ENCODE measurements around the gene IFT52. TPM values are rescaled to one million over a fixed set of nuclear protein-coding genes. Genes with fewer than 3 reads are reported as not detected.

Gene IFT52
- total RNA-seq, 1 experiment from 2014 or later, result 23.0 TPM

- Histone ChIP-seq H3F3A (ENCODE audit: low read length, unreplicated experiment) (no peaks in the 10 kb centered on the region), H3K4me3 (ENCODE audit: low read length) (no peak overlapping the region), H3K36me3 (ENCODE audit: low read depth, low read length) (peaks cover 3% of the 10 kb centered on the region; the same call in 1 of the 2 replicates), H3K9me3 (ENCODE audit: low read length) (no peaks in the 10 kb centered on the region), H4K20me1 (ENCODE audit: low read length) (peaks cover 3% of the 10 kb centered on the region; the same call in 1 of the 2 replicates), H2AFZ (ENCODE audit: low read length) (no peak overlapping the region), H3K27ac (ENCODE audit: low read length) (no peak overlapping the region), H3K79me2 (ENCODE audit: low read length) (no peaks in the 10 kb centered on the region), H3K4me2 (ENCODE audit: low read length) (no peak overlapping the region), H3K27me3 (ENCODE audit: low read length) (no peaks in the 10 kb centered on the region), H3K9me2 (replicated peaks; ENCODE audit: low read length) (no peaks in the 10 kb centered on the region), H3K9ac (ENCODE audit: low read length) (no peak overlapping the region), H3K4me1 (ENCODE audit: insufficient read depth, low read length) (peaks cover 24% of the 10 kb centered on the region)
- intact Hi-C loops (cut with micrococcal nuclease), result no loop called here
- ATAC-seq, result no peak
- no TSS peak for BruUV-seq (replicated peaks)
- DNase-seq, result no peak
- TF ChIP-seq CTCF (conservative IDR thresholded peaks at IDR 0.05; ENCODE audit: low read depth, low read length) (no peak), EZH2phosphoT487 (IDR thresholded peaks at IDR 0.05; ENCODE audit: borderline replicate concordance, low read length) (no peak), EZH2 (IDR thresholded peaks at IDR 0.05; ENCODE audit: low read length, unreplicated experiment) (no peak)
- ChIA-PET CTCF (no interaction called here), POLR2A (ENCODE audit: unreplicated experiment) (interaction anchor here (0.6 kb wide), 1 partner anchor 48 kb away, joined by 15 read pairs; the partner anchor contains the start of gene IFT52)
Observed at GRCh38 chr20:43542161-43542560, 48.6 kb upstream of the IFT52 start.

- intact Hi-C loops (cut with micrococcal nuclease), result no loop called here
- no peak for DNase-seq
- Histone ChIP-seq H3F3A (ENCODE audit: low read length, unreplicated experiment) (no peaks in the 10 kb centered on the region), H4K20me1 (ENCODE audit: low read length) (peaks cover 3% of the 10 kb centered on the region; the same call in 1 of the 2 replicates), H3K4me2 (ENCODE audit: low read length) (no peak overlapping the region), H3K36me3 (ENCODE audit: low read depth, low read length) (peaks cover 3% of the 10 kb centered on the region; the same call in 1 of the 2 replicates), H3K4me3 (ENCODE audit: low read length) (no peak overlapping the region), H2AFZ (ENCODE audit: low read length) (no peak overlapping the region), H3K27ac (ENCODE audit: low read length) (no peak overlapping the region), H3K9me3 (ENCODE audit: low read length) (no peaks in the 10 kb centered on the region), H3K9me2 (replicated peaks; ENCODE audit: low read length) (no peaks in the 10 kb centered on the region), H3K4me1 (ENCODE audit: insufficient read depth, low read length) (peaks cover 24% of the 10 kb centered on the region), H3K79me2 (ENCODE audit: low read length) (no peaks in the 10 kb centered on the region), H3K9ac (ENCODE audit: low read length) (no peak overlapping the region), H3K27me3 (ENCODE audit: low read length) (no peaks in the 10 kb centered on the region)
- TF ChIP-seq EZH2phosphoT487 (IDR thresholded peaks at IDR 0.05; ENCODE audit: borderline replicate concordance, low read length), result no peak
- no peak for TF ChIP-seq EZH2 (IDR thresholded peaks at IDR 0.05; ENCODE audit: low read length, unreplicated experiment)
- TF ChIP-seq CTCF (conservative IDR thresholded peaks at IDR 0.05; ENCODE audit: low read depth, low read length), result no peak
- BruUV-seq (replicated peaks), result no TSS peak
- ChIA-PET POLR2A (ENCODE audit: unreplicated experiment) (no interaction called here), CTCF (no interaction called here)
- ATAC-seq, result no peak
Observed at GRCh38 chr20:43542674-43543073, 48.1 kb upstream of the IFT52 start.

- no peaks in the 10 kb centered on the region for H3K9me2 ChIP-seq (replicated peaks; ENCODE audit: low read length)
- no peak for TF ChIP-seq EZH2phosphoT487 (IDR thresholded peaks at IDR 0.05; ENCODE audit: borderline replicate concordance, low read length)
- no peak for TF ChIP-seq CTCF (conservative IDR thresholded peaks at IDR 0.05; ENCODE audit: low read depth, low read length)
- no peak for TF ChIP-seq EZH2 (IDR thresholded peaks at IDR 0.05; ENCODE audit: low read length, unreplicated experiment)
- no peak overlapping the region for H3K4me2 ChIP-seq (ENCODE audit: low read length)
- H3K4me3 ChIP-seq (ENCODE audit: low read length), result no peak overlapping the region
- CTCF ChIA-PET, result no interaction called here
- intact Hi-C loops (cut with micrococcal nuclease), result no loop called here
- DNase-seq, result no peak
- peaks cover 3% of the 10 kb centered on the region; the same call in 1 of the 2 replicates for H3K36me3 ChIP-seq (ENCODE audit: low read depth, low read length)
- no peaks in the 10 kb centered on the region for H3F3A ChIP-seq (ENCODE audit: low read length, unreplicated experiment)
- no peak for ATAC-seq
- H3K27ac ChIP-seq (ENCODE audit: low read length), result no peak overlapping the region
- BruUV-seq (replicated peaks), result no TSS peak
- POLR2A ChIA-PET (ENCODE audit: unreplicated experiment), result no interaction called here
- H3K27me3 ChIP-seq (ENCODE audit: low read length), result no peaks in the 10 kb centered on the region
- peaks cover 24% of the 10 kb centered on the region for H3K4me1 ChIP-seq (ENCODE audit: insufficient read depth, low read length)
- H3K9me3 ChIP-seq (ENCODE audit: low read length), result no peaks in the 10 kb centered on the region
- H2AFZ ChIP-seq (ENCODE audit: low read length), result no peak overlapping the region
- H3K79me2 ChIP-seq (ENCODE audit: low read length), result no peaks in the 10 kb centered on the region
- H4K20me1 ChIP-seq (ENCODE audit: low read length), result peaks cover 3% of the 10 kb centered on the region; the same call in 1 of the 2 replicates
- no peak overlapping the region for H3K9ac ChIP-seq (ENCODE audit: low read length)
Observed at GRCh38 chr20:43543138-43543537, 47.6 kb upstream of the IFT52 start.

Data from PC-3 (cell line).